Osteocyte (in vitro differentiated cells): Measurements from ENCODE around the gene IL36RN. TPM values are rescaled to one million over a fixed set of nuclear protein-coding genes. Genes with fewer than 3 reads are reported as not detected.

Experiments used
- DNase-seq: peaks from one replicate; pipeline ENCODE4 v3.0.0; 2021; ENCODE audit warnings: mixed read lengths; ENCODE audit not compliant: unreplicated experiment; ENCODE audit errors: extremely low spot score
- H3K27ac Mint-ChIP-seq: one replicate; pipeline ENCODE4 v1.8.0; 2021; ENCODE audit warnings: mild to moderate bottlenecking, mixed read lengths; ENCODE audit not compliant: unreplicated experiment
- H3K27me3 Mint-ChIP-seq: one replicate; pipeline ENCODE4 v1.8.0; 2021; ENCODE audit warnings: mixed read lengths; ENCODE audit not compliant: unreplicated experiment
- H3K36me3 Mint-ChIP-seq: one replicate; pipeline ENCODE4 v1.8.0; 2021; ENCODE audit warnings: mixed read lengths; ENCODE audit not compliant: unreplicated experiment
- H3K4me1 Mint-ChIP-seq: one replicate; pipeline ENCODE4 v1.8.0; 2021; ENCODE audit warnings: mixed read lengths; ENCODE audit not compliant: unreplicated experiment
- H3K4me3 Mint-ChIP-seq: one replicate; pipeline ENCODE4 v1.8.0; 2021; ENCODE audit warnings: mild to moderate bottlenecking, moderate library complexity, mixed read lengths; ENCODE audit not compliant: unreplicated experiment
- H3K9me3 Mint-ChIP-seq: one replicate; pipeline ENCODE4 v1.8.0; 2021; ENCODE audit warnings: mixed read lengths; ENCODE audit not compliant: unreplicated experiment
- long read RNA-seq: library from polyadenylated mRNA; unstranded; transcript quantifications from one replicate; pipeline ENCODE4 v2.0.0, GENCODE V29; 2021
- total RNA-seq: library from RNA; stranded (reverse); gene quantifications from 2 replicates; pipeline ENCODE4 v1.2.1, GENCODE V29; 2021
- TF ChIP-seq, protein P1 (sequence below): fragments of 200-600 bp; sonication (generic); IDR thresholded peaks from 2 replicates; pipeline ENCODE4 v1.5.0; 2021; ENCODE audit warnings: antibody characterized with exemption, mild to moderate bottlenecking, moderate library complexity

Gene IL36RN
- total RNA-seq = not detected in 2 replicates
- long read RNA-seq = 0 reads

- no peak within 1 kb of the TSS for H3K4me3 Mint-ChIP-seq
- H3K36me3 Mint-ChIP-seq = no peaks in the 10 kb centered on the region
- peaks cover 9% of the 10 kb centered on the region for H3K9me3 Mint-ChIP-seq
- H3K27me3 Mint-ChIP-seq = peaks cover 34% of the 10 kb centered on the region
- no peak within 1 kb of the TSS for H3K27ac Mint-ChIP-seq
- DNase-seq = peak; percentile 71
- TF ChIP-seq, protein P1, sequence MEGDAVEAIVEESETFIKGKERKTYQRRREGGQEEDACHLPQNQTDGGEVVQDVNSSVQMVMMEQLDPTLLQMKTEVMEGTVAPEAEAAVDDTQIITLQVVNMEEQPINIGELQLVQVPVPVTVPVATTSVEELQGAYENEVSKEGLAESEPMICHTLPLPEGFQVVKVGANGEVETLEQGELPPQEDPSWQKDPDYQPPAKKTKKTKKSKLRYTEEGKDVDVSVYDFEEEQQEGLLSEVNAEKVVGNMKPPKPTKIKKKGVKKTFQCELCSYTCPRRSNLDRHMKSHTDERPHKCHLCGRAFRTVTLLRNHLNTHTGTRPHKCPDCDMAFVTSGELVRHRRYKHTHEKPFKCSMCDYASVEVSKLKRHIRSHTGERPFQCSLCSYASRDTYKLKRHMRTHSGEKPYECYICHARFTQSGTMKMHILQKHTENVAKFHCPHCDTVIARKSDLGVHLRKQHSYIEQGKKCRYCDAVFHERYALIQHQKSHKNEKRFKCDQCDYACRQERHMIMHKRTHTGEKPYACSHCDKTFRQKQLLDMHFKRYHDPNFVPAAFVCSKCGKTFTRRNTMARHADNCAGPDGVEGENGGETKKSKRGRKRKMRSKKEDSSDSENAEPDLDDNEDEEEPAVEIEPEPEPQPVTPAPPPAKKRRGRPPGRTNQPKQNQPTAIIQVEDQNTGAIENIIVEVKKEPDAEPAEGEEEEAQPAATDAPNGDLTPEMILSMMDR = no peak
- no peaks in the 10 kb centered on the region for H3K4me1 Mint-ChIP-seq
Observed at GRCh38 chr2:113058998-113059960, at the start of gene IL36RN. Gene IL36RN, plus strand, starts transcription at chr2:113059198. Its CDS starts 241 bp downstream, at chr2:113059439.

DNA sequence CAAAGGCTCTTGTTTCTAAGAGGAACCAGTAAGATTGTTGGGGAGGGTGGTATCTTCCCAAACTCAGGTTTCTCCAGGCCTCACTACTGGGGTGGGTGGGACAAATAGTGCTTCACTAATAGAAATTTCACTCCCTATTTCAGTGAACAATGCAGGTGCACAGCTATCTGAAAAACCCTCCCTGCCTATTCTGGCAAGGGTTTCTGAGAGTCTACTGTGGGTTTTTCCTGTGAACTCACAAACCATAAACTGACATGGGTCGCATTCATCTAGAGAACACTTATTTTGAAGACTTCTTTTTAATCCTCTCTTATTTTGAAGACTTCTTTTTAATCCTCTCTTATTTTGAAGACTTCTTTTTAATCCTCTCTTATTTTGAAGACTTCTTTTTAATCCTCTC is 49.4 kb upstream of the IL36RN start:
- Mint-ChIP-seq H3K9me3 (no peaks in the 10 kb centered on the region), H3K36me3 (no peaks in the 10 kb centered on the region), H3K4me1 (no peaks in the 10 kb centered on the region), H3K27me3 (peaks cover 59% of the 10 kb centered on the region), H3K27ac (no peak overlapping the region), H3K4me3 (no peak overlapping the region)
- TF ChIP-seq, protein P1 = no peak
- no peak for DNase-seq

- Mint-ChIP-seq H3K4me1 (no peaks in the 10 kb centered on the region), H3K27me3 (peaks cover 60% of the 10 kb centered on the region), H3K9me3 (no peaks in the 10 kb centered on the region), H3K4me3 (no peak overlapping the region), H3K36me3 (no peaks in the 10 kb centered on the region), H3K27ac (no peak overlapping the region)
- no peak for DNase-seq
- TF ChIP-seq, protein P1 = no peak
Observed at GRCh38 chr2:113010088-113010487, 48.9 kb upstream of the IL36RN start.

DNA sequence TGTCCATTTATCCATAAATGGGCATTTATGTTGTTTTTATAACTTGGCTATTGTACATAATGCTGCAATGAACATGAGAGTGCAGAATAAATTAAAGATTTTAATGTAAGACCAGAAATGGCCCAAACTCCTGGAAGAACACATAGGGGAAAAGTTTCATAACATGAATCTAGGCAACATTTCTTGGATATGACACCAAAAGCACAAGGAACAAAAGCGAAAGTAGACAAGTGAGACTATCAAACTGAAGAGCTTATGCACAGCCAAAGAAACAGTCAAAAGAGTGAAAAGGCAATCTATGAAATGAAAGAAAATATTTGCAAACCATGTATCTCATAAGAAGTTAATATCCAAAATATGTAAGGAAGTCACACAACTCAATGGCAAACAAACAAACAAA is 47.9 kb upstream of the IL36RN start:
- peaks cover 52% of the 10 kb centered on the region for H3K27me3 Mint-ChIP-seq
- TF ChIP-seq, protein P1 = no peak
- DNase-seq = no peak
- no peaks in the 10 kb centered on the region for H3K9me3 Mint-ChIP-seq
- H3K36me3 Mint-ChIP-seq = no peaks in the 10 kb centered on the region
- no peak overlapping the region for H3K4me3 Mint-ChIP-seq
- H3K27ac Mint-ChIP-seq = no peak overlapping the region
- no peaks in the 10 kb centered on the region for H3K4me1 Mint-ChIP-seq
